ENCODE data around the gene ST8SIA1. TPM values are rescaled to one million over a fixed set of nuclear protein-coding genes. Genes with fewer than 3 reads are reported as not detected.
A peak's percentile ranks its signal among the peaks of the same experiment; 100 is the strongest.

Gene ST8SIA1
- total and polyA plus RNA-seq, 2 experiments from 2014 or later = 5.3 to 10.1 TPM

DNA sequence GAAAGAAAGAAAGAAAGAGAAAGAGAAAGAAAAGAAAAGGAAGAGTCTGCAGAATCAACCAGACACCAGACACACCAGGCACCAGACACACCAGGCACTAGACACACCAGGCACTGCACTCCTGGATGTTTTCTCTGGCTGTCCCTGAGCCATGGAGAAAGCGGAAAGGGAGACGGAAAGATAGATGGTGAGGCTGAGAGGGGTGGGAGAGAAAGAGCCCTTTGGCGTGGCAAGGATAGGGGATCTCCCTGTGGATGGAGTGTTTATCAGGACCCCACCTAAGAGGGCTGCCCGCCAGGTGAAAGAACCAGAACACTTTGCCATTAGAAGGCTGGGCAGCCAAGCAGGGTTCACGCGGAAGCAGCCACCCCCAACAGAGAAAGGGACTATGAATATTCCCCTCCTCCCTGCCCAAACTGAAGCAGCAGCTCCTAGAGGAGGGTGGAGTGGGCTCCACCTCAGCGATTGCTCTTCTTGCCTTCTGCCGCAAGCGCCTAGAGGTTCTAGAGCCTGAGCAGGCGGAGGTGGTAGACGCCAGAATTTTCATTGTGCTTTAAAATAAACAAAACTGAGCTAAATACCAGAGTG, 13.4 kb downstream of the ST8SIA1 start:
- no peak for DNase-seq (ENCODE audit: low read depth in 1 of 2, low spot score in 1 of 2)

GRCh38 chr12:22318108-22318737, 16.3 kb downstream of the ST8SIA1 start:
- DNase-seq (ENCODE audit: low read depth in 1 of 2, low spot score in 1 of 2) = peak in 1 of 2 donors; percentile 48
- H3K27me3 ChIP-seq = no peaks in the 10 kb centered on the region
- TF ChIP-seq, protein P1, sequence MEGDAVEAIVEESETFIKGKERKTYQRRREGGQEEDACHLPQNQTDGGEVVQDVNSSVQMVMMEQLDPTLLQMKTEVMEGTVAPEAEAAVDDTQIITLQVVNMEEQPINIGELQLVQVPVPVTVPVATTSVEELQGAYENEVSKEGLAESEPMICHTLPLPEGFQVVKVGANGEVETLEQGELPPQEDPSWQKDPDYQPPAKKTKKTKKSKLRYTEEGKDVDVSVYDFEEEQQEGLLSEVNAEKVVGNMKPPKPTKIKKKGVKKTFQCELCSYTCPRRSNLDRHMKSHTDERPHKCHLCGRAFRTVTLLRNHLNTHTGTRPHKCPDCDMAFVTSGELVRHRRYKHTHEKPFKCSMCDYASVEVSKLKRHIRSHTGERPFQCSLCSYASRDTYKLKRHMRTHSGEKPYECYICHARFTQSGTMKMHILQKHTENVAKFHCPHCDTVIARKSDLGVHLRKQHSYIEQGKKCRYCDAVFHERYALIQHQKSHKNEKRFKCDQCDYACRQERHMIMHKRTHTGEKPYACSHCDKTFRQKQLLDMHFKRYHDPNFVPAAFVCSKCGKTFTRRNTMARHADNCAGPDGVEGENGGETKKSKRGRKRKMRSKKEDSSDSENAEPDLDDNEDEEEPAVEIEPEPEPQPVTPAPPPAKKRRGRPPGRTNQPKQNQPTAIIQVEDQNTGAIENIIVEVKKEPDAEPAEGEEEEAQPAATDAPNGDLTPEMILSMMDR (IDR thresholded peaks at IDR 0.05; ENCODE audit: low read depth, low read length) = no peak
- no peaks in the 10 kb centered on the region for H3K36me3 ChIP-seq
- no peak overlapping the region for H3K27ac ChIP-seq
- H3K4me3 ChIP-seq = no peak overlapping the region
- no peaks in the 10 kb centered on the region for H3K9me3 ChIP-seq (ENCODE audit: low read depth)
- peaks cover 4% of the 10 kb centered on the region for H3K4me1 ChIP-seq (ENCODE audit: low read depth)

More for the DNA sequence above, 13.4 kb downstream of the ST8SIA1 start:
- no peaks in the 10 kb centered on the region for H3K9me3 ChIP-seq (ENCODE audit: low read depth)
- H3K4me1 ChIP-seq (ENCODE audit: low read depth) = peaks cover 4% of the 10 kb centered on the region
- TF ChIP-seq, protein P1 (IDR thresholded peaks at IDR 0.05; ENCODE audit: low read depth, low read length) = no peak
- H3K27me3 ChIP-seq = no peaks in the 10 kb centered on the region
- no peak overlapping the region for H3K4me3 ChIP-seq
- no peaks in the 10 kb centered on the region for H3K36me3 ChIP-seq
- H3K27ac ChIP-seq = no peak overlapping the region

DNA sequence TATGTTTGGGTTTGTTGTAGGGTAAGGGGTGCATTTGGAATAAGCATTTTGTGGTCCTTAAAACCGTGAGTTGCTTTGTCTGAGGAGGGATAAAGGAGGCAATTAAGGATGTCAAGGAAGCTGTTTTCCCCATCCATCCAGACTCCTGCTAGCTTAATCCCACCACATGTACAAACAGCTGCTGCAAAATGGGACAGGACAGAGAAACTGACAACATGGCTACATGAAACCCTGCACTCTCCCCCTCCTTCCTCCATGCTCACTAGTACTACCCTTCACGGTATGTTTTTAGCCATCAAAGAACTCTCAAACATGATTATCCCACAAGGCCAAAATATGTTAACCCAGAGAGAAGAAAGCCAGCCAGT, 20.6 kb downstream of the ST8SIA1 start:
- no peaks in the 10 kb centered on the region for H3K36me3 ChIP-seq
- TF ChIP-seq, protein P1 (IDR thresholded peaks at IDR 0.05; ENCODE audit: low read depth, low read length) = no peak
- H3K27me3 ChIP-seq = no peaks in the 10 kb centered on the region
- no peak for DNase-seq (ENCODE audit: low read depth in 1 of 2, low spot score in 1 of 2)
- H3K4me3 ChIP-seq = no peak overlapping the region
- H3K4me1 ChIP-seq (ENCODE audit: low read depth) = peaks cover 2% of the 10 kb centered on the region
- H3K9me3 ChIP-seq (ENCODE audit: low read depth) = no peaks in the 10 kb centered on the region
- H3K27ac ChIP-seq = no peak overlapping the region

DNA sequence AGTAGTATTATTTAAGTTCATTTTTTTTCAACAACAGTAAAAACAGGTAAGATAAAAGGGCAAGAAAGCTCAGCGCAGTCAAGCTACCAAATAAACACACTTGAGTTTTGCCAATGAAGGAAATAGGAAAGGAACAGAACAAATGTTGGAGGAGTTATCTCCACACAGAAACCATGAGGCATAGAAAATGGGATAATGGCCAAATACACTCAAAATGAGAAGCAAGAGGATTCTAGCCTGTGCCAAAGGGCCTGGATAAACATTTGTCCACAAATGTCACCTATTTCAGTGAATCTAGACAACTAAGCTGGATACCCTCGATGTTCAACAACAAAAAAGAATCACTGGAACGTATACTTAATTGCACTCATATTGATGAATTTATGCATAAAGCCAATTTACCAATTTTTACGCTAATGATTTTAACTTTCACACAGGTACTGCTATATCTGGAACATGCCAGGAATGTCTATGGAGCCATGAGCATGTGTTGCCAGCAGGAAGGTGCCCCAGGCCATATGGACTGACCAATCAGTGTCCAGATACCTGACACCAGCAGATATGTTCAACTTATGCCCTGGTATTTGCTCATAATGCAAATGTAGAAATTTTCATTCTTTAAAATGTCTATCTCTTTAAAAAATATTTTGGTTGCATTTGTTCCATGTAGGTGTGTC, 21.1 kb downstream of the ST8SIA1 start:
- Histone ChIP-seq H3K9me3 (ENCODE audit: low read depth) (no peaks in the 10 kb centered on the region), H3K27ac (no peak overlapping the region), H3K4me1 (ENCODE audit: low read depth) (peaks cover 2% of the 10 kb centered on the region)

GRCh38 chr12:22312336-22312735, 22.2 kb downstream of the ST8SIA1 start:
- Histone ChIP-seq H3K36me3 (no peaks in the 10 kb centered on the region), H3K4me3 (no peak overlapping the region), H3K9me3 (ENCODE audit: low read depth) (no peaks in the 10 kb centered on the region), H3K27ac (no peak overlapping the region), H3K4me1 (ENCODE audit: low read depth) (peaks cover 2% of the 10 kb centered on the region), H3K27me3 (no peaks in the 10 kb centered on the region)
- peak in 1 of 2 donors; percentile 97 for DNase-seq (ENCODE audit: low read depth in 1 of 2, low spot score in 1 of 2)
- TF ChIP-seq, protein P1 (IDR thresholded peaks at IDR 0.05; ENCODE audit: low read depth, low read length) = no peak

More for the DNA sequence above, 21.1 kb downstream of the ST8SIA1 start:
- TF ChIP-seq, protein P1 (IDR thresholded peaks at IDR 0.05; ENCODE audit: low read depth, low read length) = no peak
- Histone ChIP-seq H3K27me3 (no peaks in the 10 kb centered on the region), H3K4me3 (no peak overlapping the region), H3K36me3 (no peaks in the 10 kb centered on the region)
- DNase-seq (ENCODE audit: low read depth in 1 of 2, low spot score in 1 of 2) = peak in 1 of 2 donors; percentile 65
